ENCODE results near the gene FOSL1.

GRCh38 chr11:65849366-65849765 is 50.8 kb downstream of the FOSL1 start:
- TF ChIP-seq CTCF (IDR thresholded peaks at IDR 0.05) (no peak), EP300 (IDR thresholded peaks at IDR 0.05) (no peak), POLR2AphosphoS5 (IDR thresholded peaks at IDR 0.05) (no peak)

All from upper lobe of left lung (tissue), 4 donors.